Right cardiac atrium (tissue), 5 donors: Measurements from ENCODE around the gene CHTF18. TPM values are rescaled to one million over a fixed set of nuclear protein-coding genes. Genes with fewer than 3 reads are reported as not detected.
"Not testable (repeated sequence)": the region's sequence is repeated elsewhere in the genome, so short reads cannot be mapped to it uniquely, and the experiment has no call there.

ENCODE experiments used
- ATAC-seq, 2 donors: fragments of 200-7000 bp; cut with Tn5 transposase; one replicate each; pipeline versions ENCODE4 v1.8.0 to v1.9.1; 2020; ENCODE audit warnings: moderate library complexity in 2 of 2, mild to moderate bottlenecking in 1 of 2
- DNase-seq, 3 donors: peaks; one replicate each; pipeline ENCODE4 v3.0.0-alpha.2; 2020
- H3K27ac ChIP-seq: one replicate; pipeline ENCODE4 v1.5.1; 2013; ENCODE audit warnings: mild to moderate bottlenecking, low read length, control low read depth, moderate library complexity
- H3K27me3 ChIP-seq: one replicate; pipeline ENCODE4 v1.6.1; 2013; ENCODE audit not compliant: control insufficient read depth, insufficient read depth
- H3K4me1 ChIP-seq: one replicate; pipeline ENCODE4 v1.6.1; 2013; ENCODE audit warnings: low read length; ENCODE audit not compliant: control insufficient read depth, insufficient read depth
- H3K4me3 ChIP-seq: one replicate; pipeline ENCODE4 v1.5.1; 2013; ENCODE audit warnings: low read length, control low read depth
- H3K9me3 ChIP-seq: one replicate; pipeline ENCODE4 v1.6.1; 2013; ENCODE audit warnings: low read length; ENCODE audit not compliant: control insufficient read depth
- WGBS: extraction: QIAGEN DNeasy Blood & Tissue Kit; methylation state at CpG from one replicate; pipeline ENCODE4 v1.1.7; 2013; 5-methylcytosine and 5-hydroxymethylcytosine counted together
- intact Hi-C, 4 donors: fragments of 100-400 bp; cut with DNase I; formaldehyde crosslinking; loops; one replicate each; pipeline versions ENCODE4 v1.11.0 to v1.14.0; 2022 to 2023
- long read RNA-seq, 4 donors: library from polyadenylated mRNA; unstranded; transcript quantifications; one replicate each; pipeline ENCODE4 v2.0.0, GENCODE V29; 2020 to 2021
- polyA plus RNA-seq: library from polyadenylated mRNA; stranded (reverse); fragments of 200-250 nt; gene quantifications from one replicate; pipeline ENCODE4 v1.2.3, GENCODE V29; 2013
- total RNA-seq, 4 donors: library from RNA; stranded (reverse); fragmentation: NEBNext Ultra II Directional; extraction: Animal tissue kit (Norgen Biotek cat#: 25700); gene quantifications; one replicate each; pipeline ENCODE4 v1.2.1, GENCODE V29; 2021
- donor health status: healthy with polysubstance abuse.
- donor health status: DM: no; HTN: yes; CAD: no.
- donor health status: DM: no; HTN: no; CAD: no.
- donor health status: DM: no; HTN: yes; CAD: no; lungs with severe emphysema.
- donor health status: DM: yes; HTN: yes; CAD: no.

Gene CHTF18
- total RNA-seq (1 to 10 TPM; 4.0 to 6.9 (median 4.9) TPM), polyA plus RNA-seq (3.4 TPM)
- long read RNA-seq, donor 1, partial matches to known transcripts = 6 of 17 reads
- long read RNA-seq, donor 1, other reads (novel, unspliced or antisense) = 10 of 17 reads
- long read RNA-seq, donor 2, partial matches to known transcripts = 1 of 8 reads
- long read RNA-seq, donor 2, other reads (novel, unspliced or antisense) = 4 of 8 reads
- long read RNA-seq, donor 3, transcript CHTF18-201 (22 exons, 3,090 nt) = major isoform, 10 of 19 reads
- long read RNA-seq, donor 3, partial matches to known transcripts = 5 of 19 reads
- long read RNA-seq, donor 3, other reads (novel, unspliced or antisense) = 4 of 19 reads
- long read RNA-seq, donor 4, partial matches to known transcripts = 2 of 6 reads
- long read RNA-seq, donor 4, other reads (novel, unspliced or antisense) = 3 of 6 reads

- peaks cover 4% of the 10 kb centered on the region for H3K4me1 ChIP-seq
- DNase-seq = peak; percentile 89 to 98 (median 96)
- no peaks in the 10 kb centered on the region for H3K9me3 ChIP-seq
- under 1% methylated on average over 95 of the region's 97 CpGs for WGBS
- peak; percentile 90 to 91 for ATAC-seq
- intact Hi-C loops = loop anchor here in 3 of 4 donors (5.0 to 10.0 kb wide), 2 partner anchors 74 to 76 kb away; partner anchors contain the start of gene METRN (in 1 of the 3)
- H3K27ac ChIP-seq = peak within 1 kb of the TSS; percentile 4
- H3K27me3 ChIP-seq = no peaks in the 10 kb centered on the region
- H3K4me3 ChIP-seq = peak within 1 kb of the TSS; percentile 89
Measured at GRCh38 chr16:788399-789126, at the start of gene CHTF18. CHTF18 (plus strand) TSS chr16:788620; CDS start chr16:788685, 65 bp downstream.

GRCh38 chr16:739560-740458 lies 48.6 kb upstream of the CHTF18 start:
- WGBS = 45% methylated on average over 38 of the region's 38 CpGs
- DNase-seq (peak in 1 of 3 donors; percentile 54), ATAC-seq (peak in 1 of 2 donors; percentile 1)
- Histone ChIP-seq H3K27me3 (no peaks in the 10 kb centered on the region), H3K4me3 (peak overlapping the region; percentile 84), H3K27ac (no peak overlapping the region), H3K4me1 (no peaks in the 10 kb centered on the region), H3K9me3 (no peaks in the 10 kb centered on the region)
- intact Hi-C loops = no loop called here

- 0% methylated on average over 22 of the region's 22 CpGs for WGBS
- Histone ChIP-seq H3K9me3 (no peaks in the 10 kb centered on the region), H3K4me1 (no peaks in the 10 kb centered on the region), H3K4me3 (peak overlapping the region; percentile 84), H3K27ac (peak overlapping the region; percentile 20), H3K27me3 (no peaks in the 10 kb centered on the region)
- ATAC-seq (peak; percentile 31 to 53), DNase-seq (no peak)
- intact Hi-C loops = no loop called here
Measured at GRCh38 chr16:740459-740763, 48.0 kb upstream of the CHTF18 start.

GRCh38 chr16:740764-741505 lies 47.5 kb upstream of the CHTF18 start, which contains the start of gene CIAO3:
CIAO3 (minus strand) TSS chr16:740997; CDS start chr16:740985, 12 bp downstream.
- DNase-seq (peak; percentile 88 to 96 (median 95)), ATAC-seq (peak; percentile 89 to 92)
- intact Hi-C loops = no loop called here
- 1% methylated on average over 79 of the region's 79 CpGs for WGBS
- no peaks in the 10 kb centered on the region for H3K4me1 ChIP-seq
- peak within 1 kb of the TSS; percentile 84 for H3K4me3 ChIP-seq
- no peaks in the 10 kb centered on the region for H3K27me3 ChIP-seq
- H3K27ac ChIP-seq = peak within 1 kb of the TSS; percentile 20
- H3K9me3 ChIP-seq = no peaks in the 10 kb centered on the region

GRCh38 chr16:741986-742629 lies 46.3 kb upstream of the CHTF18 start:
- no peaks in the 10 kb centered on the region for H3K4me1 ChIP-seq
- DNase-seq = peak in 1 of 3 donors; percentile 46
- no peaks in the 10 kb centered on the region for H3K27me3 ChIP-seq
- WGBS = 86% methylated on average over 15 of the region's 15 CpGs
- intact Hi-C loops = no loop called here
- H3K9me3 ChIP-seq = no peaks in the 10 kb centered on the region
- H3K4me3 ChIP-seq = no peak overlapping the region
- ATAC-seq = no peak
- no peak overlapping the region for H3K27ac ChIP-seq

- ATAC-seq, H3K27me3 ChIP-seq, H3K27ac ChIP-seq, H3K4me3 ChIP-seq, intact Hi-C loops, H3K4me1 ChIP-seq, H3K9me3 ChIP-seq: not testable (repeated sequence)
- 76% methylated on average over 14 of the region's 14 CpGs for WGBS
- peak in 1 of 3 donors; percentile 30 for DNase-seq
Measured at GRCh38 chr16:742894-743293, 45.5 kb upstream of the CHTF18 start.

GRCh38 chr16:743794-744500 lies 44.5 kb upstream of the CHTF18 start:
- Histone ChIP-seq H3K9me3 (no peaks in the 10 kb centered on the region), H3K27me3 (no peaks in the 10 kb centered on the region), H3K27ac (no peak overlapping the region), H3K4me1 (no peaks in the 10 kb centered on the region), H3K4me3 (no peak overlapping the region)
- intact Hi-C loops = no loop called here
- 76% methylated on average over 21 of the region's 21 CpGs for WGBS
- peak in 1 of 3 donors; percentile 47 for DNase-seq
- no peak for ATAC-seq

- ATAC-seq (no peak), DNase-seq (peak in 1 of 3 donors; percentile 40)
- no peaks in the 10 kb centered on the region for H3K27me3 ChIP-seq
- intact Hi-C loops = no loop called here
- 4% methylated on average over 14 of the region's 14 CpGs for WGBS
- no peaks in the 10 kb centered on the region for H3K9me3 ChIP-seq
- no peaks in the 10 kb centered on the region for H3K4me1 ChIP-seq
- H3K27ac ChIP-seq = no peak overlapping the region
- no peak overlapping the region for H3K4me3 ChIP-seq
Measured at GRCh38 chr16:745739-746138, 42.7 kb upstream of the CHTF18 start.

GRCh38 chr16:746637-747036 lies 41.8 kb upstream of the CHTF18 start:
- H3K27me3 ChIP-seq = no peaks in the 10 kb centered on the region
- H3K9me3 ChIP-seq = no peaks in the 10 kb centered on the region
- ATAC-seq (no peak), DNase-seq (no peak)
- no peaks in the 10 kb centered on the region for H3K4me1 ChIP-seq
- WGBS = 77% methylated on average over 13 of the region's 13 CpGs
- no peak overlapping the region for H3K27ac ChIP-seq
- intact Hi-C loops = no loop called here
- H3K4me3 ChIP-seq = no peak overlapping the region
